Measurements from ENCODE around the gene CENPI. TPM values are rescaled to one million over a fixed set of nuclear protein-coding genes. Genes with fewer than 3 reads are reported as not detected.

Gene CENPI
- total RNA-seq, 1 donor from 2014 or later, result 1.2 TPM

GRCh38 chrX:101062176-101062575 is 35.8 kb upstream of the CENPI start:
- H3K27me3 ChIP-seq, result no peaks in the 10 kb centered on the region
- intact Hi-C loops (cut with DNase I), result no loop called here
- no peaks in the 10 kb centered on the region for H3K4me1 ChIP-seq
- DNase-seq (ENCODE audit: extremely low spot score in 2 of 2), result no peak
- H3K4me3 ChIP-seq, result no peak overlapping the region
- no peak overlapping the region for H3K27ac ChIP-seq
- no peaks in the 10 kb centered on the region for H3K9me3 ChIP-seq
- TF ChIP-seq CTCF (IDR thresholded peaks at IDR 0.05) (no peak), POLR2AphosphoS5 (IDR thresholded peaks at IDR 0.05; ENCODE audit: insufficient read depth in 1 of 2, low read depth in 1 of 2) (no peak), POLR2A (IDR thresholded peaks at IDR 0.05) (no peak)
- H3K36me3 ChIP-seq, result no peaks in the 10 kb centered on the region

GRCh38 chrX:101071582-101071981 is 26.4 kb upstream of the CENPI start:
- no peaks in the 10 kb centered on the region for H3K36me3 ChIP-seq
- TF ChIP-seq CTCF (IDR thresholded peaks at IDR 0.05), result no peak
- no peak for TF ChIP-seq POLR2A (IDR thresholded peaks at IDR 0.05)
- no peak for TF ChIP-seq POLR2AphosphoS5 (IDR thresholded peaks at IDR 0.05; ENCODE audit: insufficient read depth in 1 of 2, low read depth in 1 of 2)
- no peak overlapping the region for H3K4me3 ChIP-seq
- H3K27ac ChIP-seq, result no peak overlapping the region
- no peaks in the 10 kb centered on the region for H3K27me3 ChIP-seq
- intact Hi-C loops (cut with DNase I), result no loop called here
- no peaks in the 10 kb centered on the region for H3K9me3 ChIP-seq
- no peak for DNase-seq (ENCODE audit: extremely low spot score in 2 of 2)
- no peaks in the 10 kb centered on the region for H3K4me1 ChIP-seq

GRCh38 chrX:101078716-101079598 is 19.0 kb upstream of the CENPI start, which contains the start of gene TMEM35A:
TSS of gene TMEM35A (plus strand) at chrX:101078879. CDS start at chrX:101079003, 124 bp downstream.
- no peaks in the 10 kb centered on the region for H3K36me3 ChIP-seq
- H3K9me3 ChIP-seq, result no peaks in the 10 kb centered on the region
- DNase-seq (ENCODE audit: extremely low spot score in 2 of 2), result no peak
- H3K4me1 ChIP-seq, result no peaks in the 10 kb centered on the region
- intact Hi-C loops (cut with DNase I), result no loop called here
- peak in 1 of 2 donors; percentile 16 for TF ChIP-seq POLR2AphosphoS5 (IDR thresholded peaks at IDR 0.05; ENCODE audit: insufficient read depth in 1 of 2, low read depth in 1 of 2)
- TF ChIP-seq POLR2A (IDR thresholded peaks at IDR 0.05), result no peak
- no peaks in the 10 kb centered on the region for H3K27me3 ChIP-seq
- peak within 1 kb of the TSS; percentile 34 to 36 for H3K4me3 ChIP-seq
- no peak within 1 kb of the TSS for H3K27ac ChIP-seq

- Histone ChIP-seq H3K27ac (no peak overlapping the region), H3K9me3 (no peaks in the 10 kb centered on the region), H3K4me3 (peak overlapping the region; percentile 34 to 36), H3K27me3 (no peaks in the 10 kb centered on the region), H3K4me1 (no peaks in the 10 kb centered on the region), H3K36me3 (no peaks in the 10 kb centered on the region)
- DNase-seq (ENCODE audit: extremely low spot score in 2 of 2), result no peak
- TF ChIP-seq CTCF (IDR thresholded peaks at IDR 0.05) (no peak), POLR2AphosphoS5 (IDR thresholded peaks at IDR 0.05; ENCODE audit: insufficient read depth in 1 of 2, low read depth in 1 of 2) (no peak), POLR2A (IDR thresholded peaks at IDR 0.05) (no peak)
- intact Hi-C loops (cut with DNase I), result no loop called here
Observed at GRCh38 chrX:101079736-101080270, 18.2 kb upstream of the CENPI start.

GRCh38 chrX:101080326-101081124 is 17.5 kb upstream of the CENPI start:
- Histone ChIP-seq H3K27ac (no peak overlapping the region), H3K36me3 (no peaks in the 10 kb centered on the region), H3K27me3 (no peaks in the 10 kb centered on the region), H3K4me1 (no peaks in the 10 kb centered on the region), H3K4me3 (peak overlapping the region; percentile 34 to 36), H3K9me3 (no peaks in the 10 kb centered on the region)
- no peak for DNase-seq (ENCODE audit: extremely low spot score in 2 of 2)
- intact Hi-C loops (cut with DNase I), result no loop called here
- TF ChIP-seq POLR2AphosphoS5 (IDR thresholded peaks at IDR 0.05; ENCODE audit: insufficient read depth in 1 of 2, low read depth in 1 of 2), result no peak
- TF ChIP-seq POLR2A (IDR thresholded peaks at IDR 0.05), result no peak
- no peak for TF ChIP-seq CTCF (IDR thresholded peaks at IDR 0.05)

All from vagina (tissue), 2 donors.